H1 (cell line): Measurements from ENCODE around the gene PPP1R9A. TPM values are rescaled to one million over a fixed set of nuclear protein-coding genes. Genes with fewer than 3 reads are reported as not detected.

Experiments
- CHD7 ChIP-seq: fragments of 300-600 bp; sonication (generic); IDR thresholded peaks from 2 replicates; pipeline ENCODE4 v1.7.1; 2012; ENCODE audit warnings: low read length, moderate library complexity, mild to moderate bottlenecking, inconsistent platforms; ENCODE audit not compliant: insufficient replicate concordance
- CTBP2 ChIP-seq: IDR thresholded peaks from 2 replicates; pipeline ENCODE4 v1.7.0; 2011; ENCODE audit warnings: borderline replicate concordance, mild to moderate bottlenecking, moderate library complexity, mixed read lengths, low read length; ENCODE audit not compliant: insufficient read depth, insufficient read length
- FOSL1 ChIP-seq: IDR thresholded peaks from 2 replicates; pipeline ENCODE4 v1.6.1; 2011; ENCODE audit warnings: mild to moderate bottlenecking, low read depth, low read length, moderate library complexity; ENCODE audit not compliant: insufficient read depth
- NRF1 ChIP-seq: IDR thresholded peaks from 2 replicates; pipeline ENCODE4 v1.6.1; 2011; ENCODE audit warnings: mild to moderate bottlenecking, low read depth, low read length, improper control_type of control experiment
- SAP30 ChIP-seq: fragments of 300-600 bp; sonication (generic); IDR thresholded peaks from 2 replicates; pipeline ENCODE4 v1.7.1; 2012; ENCODE audit warnings: low read length, moderate library complexity, mild to moderate bottlenecking, inconsistent platforms; ENCODE audit not compliant: insufficient read depth, insufficient replicate concordance
- polyA plus RNA-seq, 7 experiments: library from polyadenylated mRNA; depleted of rRNA in 3 of 7; stranded (reverse) in 5 of 7; unstranded in 2 of 7; fragments of >200 nt in 5 of 7; fragments of 200-250 nt in 2 of 7; gene quantifications; 1 replicate in 5 of 7; 2 replicates in 1 of 7; 4 replicates in 1 of 7; pipeline versions ENCODE4 v1.2.1 to v1.2.3, GENCODE V29; 2011 to 2013; ENCODE audit warnings: missing spikeins in 2 of 7, mixed read lengths in 2 of 7
- total RNA-seq: library from RNA; stranded (reverse); fragmentation: NEBNext Ultra II Directional; extraction: Animal tissue kit (Norgen Biotek cat#: 25700); gene quantifications from 2 replicates; pipeline ENCODE4 v1.2.1, GENCODE V29; 2021
- TF ChIP-seq, protein P1 (sequence below), 3 experiments: IDR thresholded peaks; 1 replicate in 2 of 3; 2 replicates in 1 of 3; pipeline versions ENCODE4 v1.5.1 to v1.6.1; 2011; ENCODE audit warnings: low read length in 3 of 3, mild to moderate bottlenecking in 3 of 3, inconsistent platforms in 2 of 3, low read depth in 1 of 3, moderate library complexity in 1 of 3; ENCODE audit not compliant: insufficient read depth in 1 of 3; ENCODE audit errors: control extremely low read depth in 1 of 3

The PPP1R9A gene
- total and polyA plus RNA-seq, 2 of the 8 experiments (the other 6 are each of a cell fraction or from before 2014, with no cell fraction given), result 3.0 to 20.3 TPM

- TF ChIP-seq CHD7 (no peak), FOSL1 (no peak), CTBP2 (no peak), SAP30 (no peak), NRF1 (no peak)
- TF ChIP-seq, protein P1, sequence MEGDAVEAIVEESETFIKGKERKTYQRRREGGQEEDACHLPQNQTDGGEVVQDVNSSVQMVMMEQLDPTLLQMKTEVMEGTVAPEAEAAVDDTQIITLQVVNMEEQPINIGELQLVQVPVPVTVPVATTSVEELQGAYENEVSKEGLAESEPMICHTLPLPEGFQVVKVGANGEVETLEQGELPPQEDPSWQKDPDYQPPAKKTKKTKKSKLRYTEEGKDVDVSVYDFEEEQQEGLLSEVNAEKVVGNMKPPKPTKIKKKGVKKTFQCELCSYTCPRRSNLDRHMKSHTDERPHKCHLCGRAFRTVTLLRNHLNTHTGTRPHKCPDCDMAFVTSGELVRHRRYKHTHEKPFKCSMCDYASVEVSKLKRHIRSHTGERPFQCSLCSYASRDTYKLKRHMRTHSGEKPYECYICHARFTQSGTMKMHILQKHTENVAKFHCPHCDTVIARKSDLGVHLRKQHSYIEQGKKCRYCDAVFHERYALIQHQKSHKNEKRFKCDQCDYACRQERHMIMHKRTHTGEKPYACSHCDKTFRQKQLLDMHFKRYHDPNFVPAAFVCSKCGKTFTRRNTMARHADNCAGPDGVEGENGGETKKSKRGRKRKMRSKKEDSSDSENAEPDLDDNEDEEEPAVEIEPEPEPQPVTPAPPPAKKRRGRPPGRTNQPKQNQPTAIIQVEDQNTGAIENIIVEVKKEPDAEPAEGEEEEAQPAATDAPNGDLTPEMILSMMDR (IDR thresholded peaks at IDR 0.05; ENCODE audit: control extremely low read depth in 1 of 3, insufficient read depth in 1 of 3, low read depth in 1 of 3, low read length in 3 of 3), result peak; percentile 35 to 86 (median 73)
- TF ChIP-seq, all 59 proteins: peak for 3
Observed at GRCh38 chr7:95246831-95247370, 339.5 kb downstream of the PPP1R9A start (continued).
